Activated CD4-positive, alpha-beta T cell treated with anti-CD3 and anti-CD28 coated beads for 36 hours (primary cell): ENCODE measurements around the gene B2M. TPM values are rescaled to one million over a fixed set of nuclear protein-coding genes. Genes with fewer than 3 reads are reported as not detected.

Experiments
- ATAC-seq: fragments of 200-7000 bp; cut with Tn5 transposase; one replicate; pipeline ENCODE4 v1.10.0; 2021; ENCODE audit warnings: mild to moderate bottlenecking, moderate library complexity
- CTCF ChIA-PET: fragments of 350-600 bp; sonication (Branson Sonifier 250); formaldehyde crosslinking; loops from one replicate; lab custom pipeline; 2021; ENCODE audit warnings: antibody characterized with exemption; lab: Charles Lee
- POLR2A ChIA-PET: fragments of 350-600 bp; sonication (Branson Sonifier 250); formaldehyde crosslinking; loops from one replicate; lab custom pipeline; 2021; ENCODE audit warnings: antibody characterized with exemption, inconsistent platforms; lab: Charles Lee
- DNase-seq: peaks from one replicate; pipeline ENCODE4 v3.0.0-alpha.2; 2020
- H3K27ac Mint-ChIP-seq: one replicate; pipeline ENCODE4 v1.8.0; 2021; ENCODE audit warnings: mixed read lengths
- H3K27me3 Mint-ChIP-seq: one replicate; pipeline ENCODE4 v1.8.0; 2021; ENCODE audit warnings: mixed read lengths
- H3K36me3 Mint-ChIP-seq: one replicate; pipeline ENCODE4 v1.8.0; 2021; ENCODE audit warnings: low read depth, mixed read lengths
- H3K4me1 Mint-ChIP-seq: one replicate; pipeline ENCODE4 v1.8.0; 2021; ENCODE audit warnings: mixed read lengths
- H3K4me3 Mint-ChIP-seq: one replicate; pipeline ENCODE4 v1.8.0; 2021; ENCODE audit warnings: mild to moderate bottlenecking, moderate library complexity, mixed read lengths
- H3K9me3 Mint-ChIP-seq: one replicate; pipeline ENCODE4 v1.8.0; 2021; ENCODE audit warnings: low read depth, mixed read lengths
- intact Hi-C, 2 experiments: fragments of 100-400 bp; cut with DNase I in 1 of 2; cut with micrococcal nuclease in 1 of 2; formaldehyde crosslinking; loops; one replicate each; pipeline versions ENCODE4 v1.14.2 to v1.15.1; 2022 to 2024; cut with DNase I, micrococcal nuclease
- total RNA-seq, 2 experiments: library from RNA; stranded (reverse); gene quantifications; one replicate each; pipeline ENCODE4 v1.2.3, GENCODE V29; 2021

The B2M gene
- 1,000 to 10,000 TPM; 5,181 to 7,416 TPM for total RNA-seq

- ChIA-PET POLR2A (interaction anchor here (0.6 to 13.9 kb wide), 13 partner anchors 10 to 276 kb away, joined by 3 to 474 read pairs (median 6); partner anchors contain the start of genes SPG11 and TRIM69), CTCF (interaction anchor here (1.1 to 17.3 kb wide), 11 partner anchors 18 to 250 kb away, joined by 3 to 209 read pairs (median 8); partner anchors contain the start of genes SPG11 and TRIM69)
- peak; percentile 97 for DNase-seq
Observed at GRCh38 chr15:44711096-44711742, at the start of gene B2M, which contains the start of gene PATL2. B2M (plus strand) TSS chr15:44711517; CDS start chr15:44711547, 30 bp downstream. PATL2 (minus strand) TSS chr15:44711323; CDS start chr15:44676490, 34,833 bp downstream.

GRCh38 chr15:44661576-44661975, 49.7 kb upstream of the B2M start:
- peaks cover 44% of the 10 kb centered on the region for H3K4me1 Mint-ChIP-seq
- H3K27ac Mint-ChIP-seq, result peak overlapping the region; percentile 74
- H3K9me3 Mint-ChIP-seq, result no peaks in the 10 kb centered on the region
- CTCF ChIA-PET, result interaction anchor here (0.5 to 9.4 kb wide), 10 partner anchors 27 to 134 kb away, joined by 3 to 209 read pairs (median 10); partner anchors contain the start of genes B2M, PATL2 and TRIM69
- POLR2A ChIA-PET, result interaction anchor here (1.6 to 6.0 kb wide), 4 partner anchors 29 to 75 kb away, joined by 7 to 274 read pairs (median 74); partner anchors contain the start of genes B2M, PATL2 and TRIM69
- DNase-seq (no peak), ATAC-seq (no peak)
- intact Hi-C loops, result no loop called here
- peaks cover 27% of the 10 kb centered on the region for H3K36me3 Mint-ChIP-seq
- H3K27me3 Mint-ChIP-seq, result no peaks in the 10 kb centered on the region
- peak overlapping the region; percentile 96 for H3K4me3 Mint-ChIP-seq

More at GRCh38 chr15:44711096-44711742, at the start of gene B2M, which contains the start of gene PATL2:
- Mint-ChIP-seq H3K4me3 (peak within 1 kb of the TSS; percentile 96), H3K27ac (peak within 1 kb of the TSS; percentile 100), H3K36me3 (peaks cover 70% of the 10 kb centered on the region), H3K27me3 (no peaks in the 10 kb centered on the region), H3K9me3 (no peaks in the 10 kb centered on the region), H3K4me1 (peaks cover 31% of the 10 kb centered on the region)
- peak; percentile 78 for ATAC-seq
- intact Hi-C loops, result loop anchor here (1.0 to 5.0 kb wide), 10 partner anchors 8 to 964 kb away; partner anchors contain the start of genes CTDSPL2 (in 1 of the 2), EIF3J (in 1 of the 2), PDIA3 (in 1 of the 2) and SPG11 (in 1 of the 2)

- ATAC-seq (peak; percentile 47), DNase-seq (peak; percentile 90)
- H3K4me3 Mint-ChIP-seq, result peak overlapping the region; percentile 96
- no peaks in the 10 kb centered on the region for H3K9me3 Mint-ChIP-seq
- intact Hi-C loops, result loop anchor here (1.0 to 2.0 kb wide), 10 partner anchors 29 to 235 kb away; partner anchors contain the start of genes B2M (in 1 of the 2), CTDSPL2 (in 1 of the 2) and PATL2 (in 1 of the 2)
- ChIA-PET CTCF (interaction anchor here (0.6 to 9.4 kb wide), 28 partner anchors 10 to 357 kb away, joined by 3 to 209 read pairs (median 6); partner anchors contain the start of genes B2M, PATL2 and TRIM69), POLR2A (interaction anchor here (0.6 to 6.0 kb wide), 13 partner anchors 11 to 125 kb away, joined by 3 to 274 read pairs (median 4); partner anchors contain the start of genes B2M, PATL2 and TRIM69)
- H3K27ac Mint-ChIP-seq, result peak overlapping the region; percentile 98
- no peaks in the 10 kb centered on the region for H3K27me3 Mint-ChIP-seq
- H3K36me3 Mint-ChIP-seq, result peaks cover 20% of the 10 kb centered on the region
- peaks cover 50% of the 10 kb centered on the region for H3K4me1 Mint-ChIP-seq
Observed at GRCh38 chr15:44662478-44663409, 48.6 kb upstream of the B2M start.

GRCh38 chr15:44663410-44664308, 47.7 kb upstream of the B2M start, which contains the start of gene SPG11:
SPG11 (minus strand) TSS chr15:44663662; CDS start chr15:44663647, 15 bp downstream.
- DNase-seq (peak; percentile 99), ATAC-seq (peak; percentile 83)
- Mint-ChIP-seq H3K9me3 (no peaks in the 10 kb centered on the region), H3K4me3 (peak within 1 kb of the TSS; percentile 96), H3K36me3 (peaks cover 15% of the 10 kb centered on the region), H3K27me3 (no peaks in the 10 kb centered on the region), H3K4me1 (peaks cover 57% of the 10 kb centered on the region), H3K27ac (peak within 1 kb of the TSS; percentile 98)
- ChIA-PET CTCF (interaction anchor here (0.6 to 9.4 kb wide), 32 partner anchors 9 to 356 kb away, joined by 3 to 209 read pairs (median 4); partner anchors contain the start of genes B2M, PATL2 and TRIM69), POLR2A (interaction anchor here (0.5 to 6.0 kb wide), 15 partner anchors 10 to 124 kb away, joined by 3 to 274 read pairs (median 4); partner anchors contain the start of genes B2M, PATL2 and TRIM69)
- intact Hi-C loops, result loop anchor here (1.0 to 2.0 kb wide), 11 partner anchors 19 to 236 kb away; partner anchors contain the start of genes B2M (in 1 of the 2), CTDSPL2 (in 1 of the 2) and PATL2 (in 1 of the 2)

GRCh38 chr15:44666210-44667038, 44.9 kb upstream of the B2M start:
- Mint-ChIP-seq H3K27ac (peak overlapping the region; percentile 88), H3K4me3 (peak overlapping the region; percentile 48), H3K4me1 (peaks cover 71% of the 10 kb centered on the region), H3K9me3 (no peaks in the 10 kb centered on the region), H3K27me3 (no peaks in the 10 kb centered on the region), H3K36me3 (peaks cover 2% of the 10 kb centered on the region)
- CTCF ChIA-PET, result interaction anchor here (0.6 to 9.4 kb wide), 10 partner anchors 11 to 945 kb away, joined by 3 to 209 read pairs (median 8); partner anchors contain the start of genes B2M, PATL2 and TRIM69
- no peak for DNase-seq
- intact Hi-C loops, result loop anchor here in 1 of 2 experiments (1.0 kb wide), 1 partner anchor 9 kb away; no protein-coding TSS in a partner anchor
- POLR2A ChIA-PET, result interaction anchor here (0.6 to 6.0 kb wide), 4 partner anchors 11 to 508 kb away, joined by 4 to 274 read pairs (median 10); partner anchors contain the start of genes B2M and PATL2
- peak; percentile 8 for ATAC-seq

GRCh38 chr15:44667039-44667360, 44.3 kb upstream of the B2M start:
- Mint-ChIP-seq H3K27me3 (no peaks in the 10 kb centered on the region), H3K27ac (peak overlapping the region; percentile 88), H3K4me3 (peak overlapping the region; percentile 48), H3K4me1 (peaks cover 74% of the 10 kb centered on the region), H3K36me3 (no peaks in the 10 kb centered on the region), H3K9me3 (no peaks in the 10 kb centered on the region)
- no peak for DNase-seq
- intact Hi-C loops, result no loop called here
- no peak for ATAC-seq
- CTCF ChIA-PET, result interaction anchor here (0.6 to 9.4 kb wide), 8 partner anchors 10 to 944 kb away, joined by 3 to 209 read pairs (median 4); partner anchors contain the start of genes B2M, PATL2 and TRIM69
- POLR2A ChIA-PET, result interaction anchor here (1.2 to 6.0 kb wide), 3 partner anchors 11 to 61 kb away, joined by 4 to 274 read pairs (median 15); partner anchors contain the start of genes B2M and PATL2

GRCh38 chr15:44668921-44669320, 42.4 kb upstream of the B2M start:
- intact Hi-C loops, result no loop called here
- H3K4me3 Mint-ChIP-seq, result no peak overlapping the region
- ChIA-PET CTCF (interaction anchor here (0.9 to 2.7 kb wide), 6 partner anchors 9 to 122 kb away, joined by 3 to 10 read pairs (median 6); partner anchors contain the start of genes B2M and PATL2), POLR2A (interaction anchor here (0.6 to 1.9 kb wide), 5 partner anchors 42 to 531 kb away, joined by 3 to 6 read pairs (median 4); partner anchors contain the start of genes B2M and PATL2)
- H3K27me3 Mint-ChIP-seq, result no peaks in the 10 kb centered on the region
- ATAC-seq (no peak), DNase-seq (no peak)
- H3K9me3 Mint-ChIP-seq, result no peaks in the 10 kb centered on the region
- H3K36me3 Mint-ChIP-seq, result peaks cover 3% of the 10 kb centered on the region
- peaks cover 89% of the 10 kb centered on the region for H3K4me1 Mint-ChIP-seq
- peak overlapping the region; percentile 37 for H3K27ac Mint-ChIP-seq

- H3K27ac Mint-ChIP-seq, result peak overlapping the region; percentile 65
- H3K27me3 Mint-ChIP-seq, result no peaks in the 10 kb centered on the region
- no peaks in the 10 kb centered on the region for H3K9me3 Mint-ChIP-seq
- H3K4me1 Mint-ChIP-seq, result peaks cover 87% of the 10 kb centered on the region
- H3K4me3 Mint-ChIP-seq, result no peak overlapping the region
- peaks cover 3% of the 10 kb centered on the region for H3K36me3 Mint-ChIP-seq
- DNase-seq (no peak), ATAC-seq (no peak)
- ChIA-PET CTCF (interaction anchor here (1.1 to 2.7 kb wide), 8 partner anchors 13 to 121 kb away, joined by 3 to 10 read pairs (median 4); partner anchors contain the start of genes B2M and PATL2), POLR2A (interaction anchor here (1.0 to 1.9 kb wide), 3 partner anchors 41 to 45 kb away, joined by 4 to 6 read pairs (median 4); partner anchors contain the start of genes B2M and PATL2)
- intact Hi-C loops, result no loop called here
Observed at GRCh38 chr15:44670087-44670950, 41.0 kb upstream of the B2M start.
